ENCODE measurements around the gene EPHA6. TPM values are rescaled to one million over a fixed set of nuclear protein-coding genes. Genes with fewer than 3 reads are reported as not detected.

Gene EPHA6
- total RNA-seq, 1 experiment from 2014 or later = 1.1 TPM

GRCh38 chr3:97673357-97673997 lies 859.1 kb downstream of the EPHA6 start:
- TF ChIP-seq CTCF (IDR thresholded peaks at IDR 0.05; ENCODE audit: unreplicated experiment) = no peak
- Mint-ChIP-seq H3K36me3 (ENCODE audit: insufficient read depth, unreplicated experiment) (no peaks in the 10 kb centered on the region), H3K27me3 (ENCODE audit: unreplicated experiment) (no peaks in the 10 kb centered on the region), H3K4me1 (ENCODE audit: low read depth, unreplicated experiment) (no peaks in the 10 kb centered on the region), H3K9me3 (ENCODE audit: low read depth, unreplicated experiment) (no peaks in the 10 kb centered on the region), H3K4me3 (ENCODE audit: low read depth, unreplicated experiment) (no peak overlapping the region), H3K27ac (ENCODE audit: unreplicated experiment) (no peak overlapping the region)
- BruUV-seq (replicated peaks) = no TSS peak
- CTCF ChIA-PET = no interaction called here
- intact Hi-C loops (cut with micrococcal nuclease; ENCODE audit: unreplicated experiment) = no loop called here
- DNase-seq = no peak

DNA sequence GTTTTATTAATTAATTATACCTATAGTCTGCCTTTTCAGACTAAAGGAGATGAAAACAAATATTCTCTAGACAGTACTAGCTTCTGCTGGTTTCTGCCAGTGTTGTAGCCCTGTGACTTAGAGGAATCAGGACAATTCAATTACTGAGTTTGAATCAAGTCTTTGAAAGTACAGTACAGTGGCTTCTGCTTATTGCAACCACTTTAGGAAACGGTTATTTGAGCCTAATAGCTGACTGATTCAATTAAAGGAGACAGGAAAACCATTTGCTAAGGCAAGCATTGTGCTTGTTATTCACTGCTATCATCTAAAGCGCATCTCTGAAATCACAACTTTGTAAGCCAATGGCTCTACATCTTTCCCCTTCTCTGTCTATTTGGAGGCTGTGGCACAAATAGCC lies 860.1 kb downstream of the EPHA6 start:
- no TSS peak for BruUV-seq (replicated peaks)
- H3K9me3 Mint-ChIP-seq (ENCODE audit: low read depth, unreplicated experiment) = no peaks in the 10 kb centered on the region
- DNase-seq = no peak
- no peaks in the 10 kb centered on the region for H3K27me3 Mint-ChIP-seq (ENCODE audit: unreplicated experiment)
- H3K4me3 Mint-ChIP-seq (ENCODE audit: low read depth, unreplicated experiment) = no peak overlapping the region
- H3K36me3 Mint-ChIP-seq (ENCODE audit: insufficient read depth, unreplicated experiment) = no peaks in the 10 kb centered on the region
- no peaks in the 10 kb centered on the region for H3K4me1 Mint-ChIP-seq (ENCODE audit: low read depth, unreplicated experiment)
- TF ChIP-seq CTCF (IDR thresholded peaks at IDR 0.05; ENCODE audit: unreplicated experiment) = no peak
- CTCF ChIA-PET = no interaction called here
- H3K27ac Mint-ChIP-seq (ENCODE audit: unreplicated experiment) = no peak overlapping the region
- intact Hi-C loops (cut with micrococcal nuclease; ENCODE audit: unreplicated experiment) = no loop called here

- Mint-ChIP-seq H3K4me3 (ENCODE audit: low read depth, unreplicated experiment) (no peak overlapping the region), H3K36me3 (ENCODE audit: insufficient read depth, unreplicated experiment) (no peaks in the 10 kb centered on the region), H3K9me3 (ENCODE audit: low read depth, unreplicated experiment) (no peaks in the 10 kb centered on the region), H3K27ac (ENCODE audit: unreplicated experiment) (no peak overlapping the region), H3K4me1 (ENCODE audit: low read depth, unreplicated experiment) (no peaks in the 10 kb centered on the region), H3K27me3 (ENCODE audit: unreplicated experiment) (no peaks in the 10 kb centered on the region)
- CTCF ChIA-PET = no interaction called here
- TF ChIP-seq CTCF (IDR thresholded peaks at IDR 0.05; ENCODE audit: unreplicated experiment) = no peak
- intact Hi-C loops (cut with micrococcal nuclease; ENCODE audit: unreplicated experiment) = no loop called here
- no TSS peak for BruUV-seq (replicated peaks)
- no peak for DNase-seq
These were observed 865.8 kb downstream of the EPHA6 start for GRCh38 chr3:97680210-97680609.

DNA sequence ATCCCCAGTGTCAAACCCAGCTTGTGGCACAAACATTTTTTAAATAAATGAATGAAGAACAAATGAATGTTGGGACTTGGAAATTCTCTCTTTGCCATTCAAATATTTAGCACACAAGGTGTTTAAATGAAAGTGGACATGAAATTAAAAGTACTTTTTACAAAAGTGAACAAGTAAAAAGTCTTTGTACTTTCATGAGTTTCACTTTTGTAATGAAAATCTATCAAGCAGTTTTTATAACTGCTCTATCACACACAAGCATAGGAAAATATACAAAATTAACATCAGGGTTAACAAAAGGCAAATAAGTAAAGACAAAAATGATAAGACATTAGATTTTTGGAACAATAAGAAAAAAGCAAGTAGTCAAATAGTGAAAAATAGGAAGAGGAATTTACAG lies 866.3 kb downstream of the EPHA6 start:
- no TSS peak for BruUV-seq (replicated peaks)
- no peaks in the 10 kb centered on the region for H3K36me3 Mint-ChIP-seq (ENCODE audit: insufficient read depth, unreplicated experiment)
- no peaks in the 10 kb centered on the region for H3K27me3 Mint-ChIP-seq (ENCODE audit: unreplicated experiment)
- TF ChIP-seq CTCF (IDR thresholded peaks at IDR 0.05; ENCODE audit: unreplicated experiment) = no peak
- no peak overlapping the region for H3K4me3 Mint-ChIP-seq (ENCODE audit: low read depth, unreplicated experiment)
- H3K4me1 Mint-ChIP-seq (ENCODE audit: low read depth, unreplicated experiment) = no peaks in the 10 kb centered on the region
- no peaks in the 10 kb centered on the region for H3K9me3 Mint-ChIP-seq (ENCODE audit: low read depth, unreplicated experiment)
- H3K27ac Mint-ChIP-seq (ENCODE audit: unreplicated experiment) = no peak overlapping the region
- intact Hi-C loops (cut with micrococcal nuclease; ENCODE audit: unreplicated experiment) = no loop called here
- CTCF ChIA-PET = no interaction called here
- DNase-seq = no peak

Data from Calu3 (cell line).